ENCODE data around the gene AACS. TPM values are rescaled to one million over a fixed set of nuclear protein-coding genes. Genes with fewer than 3 reads are reported as not detected.
"Not testable (repeated sequence)": the region's sequence is repeated elsewhere in the genome, so short reads cannot be mapped to it uniquely, and the experiment has no call there.

The AACS gene
- total RNA-seq, 1 donor from 2014 or later, result 22.6 TPM

DNA sequence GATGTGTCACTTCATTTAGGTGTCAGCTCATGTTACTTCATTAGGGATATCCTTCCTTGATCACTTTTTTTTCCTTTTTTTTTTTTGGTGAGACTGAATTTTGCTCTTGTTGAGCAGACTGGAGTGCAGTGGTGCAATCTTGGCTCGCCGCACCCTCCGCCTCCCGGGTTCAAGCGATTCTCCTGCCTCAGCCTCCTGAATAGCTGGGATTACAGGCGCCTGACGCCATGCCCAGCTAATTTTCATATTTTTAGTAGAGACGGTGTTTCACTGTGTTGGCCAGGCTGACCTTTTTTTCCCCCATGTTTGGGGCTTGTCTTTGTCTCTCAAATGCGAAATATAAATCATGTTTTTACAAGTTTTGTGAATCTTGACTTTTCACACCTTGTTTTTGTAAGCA lies 9.6 kb upstream of the AACS start:
- Mint-ChIP-seq H3K4me1 (ENCODE audit: low read depth) (peaks cover 6% of the 10 kb centered on the region), H3K9me3 (ENCODE audit: low read depth) (no peaks in the 10 kb centered on the region), H3K36me3 (ENCODE audit: low read depth) (no peaks in the 10 kb centered on the region), H3K27me3 (ENCODE audit: low read depth) (peaks cover 2% of the 10 kb centered on the region), H3K4me3 (ENCODE audit: unreplicated experiment) (no peak overlapping the region), H3K27ac (ENCODE audit: unreplicated experiment) (no peak overlapping the region)
- no peak for TF ChIP-seq CTCF (IDR thresholded peaks at IDR 0.05)
- no peak for DNase-seq (ENCODE audit: low spot score)

DNA sequence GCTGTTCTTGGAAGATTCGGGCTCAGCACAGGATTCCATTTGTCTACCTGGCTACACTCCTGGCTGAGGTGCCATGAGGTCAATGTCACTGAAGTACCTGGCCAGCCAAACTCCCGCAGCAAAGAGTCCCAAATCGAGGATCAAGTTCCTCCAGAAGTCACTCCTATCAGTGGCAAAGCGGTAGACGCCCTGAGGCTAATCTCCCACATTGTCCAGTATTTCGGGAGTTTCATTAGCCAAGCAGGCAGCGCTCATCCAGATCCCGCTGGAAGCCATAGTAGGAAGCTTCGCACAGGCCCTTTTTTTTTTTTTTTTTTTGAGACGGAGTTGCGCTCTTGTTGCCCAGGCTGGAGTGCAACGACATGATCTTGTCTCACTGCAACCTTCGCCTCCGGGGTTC lies 8.9 kb upstream of the AACS start:
- Mint-ChIP-seq H3K36me3 (ENCODE audit: low read depth) (no peaks in the 10 kb centered on the region), H3K27me3 (ENCODE audit: low read depth) (peaks cover 2% of the 10 kb centered on the region), H3K4me1 (ENCODE audit: low read depth) (peaks cover 6% of the 10 kb centered on the region), H3K9me3 (ENCODE audit: low read depth) (no peaks in the 10 kb centered on the region), H3K27ac (ENCODE audit: unreplicated experiment) (no peak overlapping the region), H3K4me3 (ENCODE audit: unreplicated experiment) (no peak overlapping the region)
- TF ChIP-seq CTCF (IDR thresholded peaks at IDR 0.05), result no peak
- no peak for DNase-seq (ENCODE audit: low spot score)

GRCh38 chr12:125057708-125058107 lies 7.5 kb upstream of the AACS start:
- Mint-ChIP-seq H3K4me1 (ENCODE audit: low read depth) (peaks cover 6% of the 10 kb centered on the region), H3K27ac (ENCODE audit: unreplicated experiment) (no peak overlapping the region), H3K9me3 (ENCODE audit: low read depth) (no peaks in the 10 kb centered on the region), H3K27me3 (ENCODE audit: low read depth) (peaks cover 2% of the 10 kb centered on the region), H3K36me3 (ENCODE audit: low read depth) (no peaks in the 10 kb centered on the region), H3K4me3 (ENCODE audit: unreplicated experiment) (no peak overlapping the region)
- no peak for TF ChIP-seq CTCF (IDR thresholded peaks at IDR 0.05)
- DNase-seq (ENCODE audit: low spot score), result no peak

DNA sequence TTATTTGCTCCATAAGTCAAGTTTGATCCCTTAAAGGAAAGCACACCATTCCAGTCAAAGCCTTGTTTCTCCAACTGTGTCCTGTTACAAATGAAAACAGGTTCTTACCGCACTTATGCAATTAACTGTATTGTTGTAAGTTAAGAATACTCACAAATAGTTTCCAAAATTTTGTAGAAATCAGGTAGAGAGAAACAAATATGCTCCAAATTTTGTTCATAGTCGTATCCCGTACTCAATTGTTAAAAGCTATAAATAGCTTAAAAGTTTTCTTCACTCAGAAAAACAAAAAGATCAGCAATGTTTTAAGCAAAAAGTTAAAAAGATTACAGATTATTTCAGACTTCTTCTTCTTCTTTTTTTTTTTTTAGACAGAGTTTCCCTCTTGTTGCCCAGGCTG lies 4.0 kb upstream of the AACS start:
- Mint-ChIP-seq H3K4me1 (ENCODE audit: low read depth) (peaks cover 10% of the 10 kb centered on the region), H3K27me3 (ENCODE audit: low read depth) (peaks cover 2% of the 10 kb centered on the region), H3K9me3 (ENCODE audit: low read depth) (no peaks in the 10 kb centered on the region), H3K27ac (ENCODE audit: unreplicated experiment) (no peak overlapping the region), H3K36me3 (ENCODE audit: low read depth) (no peaks in the 10 kb centered on the region), H3K4me3 (ENCODE audit: unreplicated experiment) (no peak overlapping the region)
- no peak for TF ChIP-seq CTCF (IDR thresholded peaks at IDR 0.05)
- DNase-seq (ENCODE audit: low spot score), result no peak

DNA sequence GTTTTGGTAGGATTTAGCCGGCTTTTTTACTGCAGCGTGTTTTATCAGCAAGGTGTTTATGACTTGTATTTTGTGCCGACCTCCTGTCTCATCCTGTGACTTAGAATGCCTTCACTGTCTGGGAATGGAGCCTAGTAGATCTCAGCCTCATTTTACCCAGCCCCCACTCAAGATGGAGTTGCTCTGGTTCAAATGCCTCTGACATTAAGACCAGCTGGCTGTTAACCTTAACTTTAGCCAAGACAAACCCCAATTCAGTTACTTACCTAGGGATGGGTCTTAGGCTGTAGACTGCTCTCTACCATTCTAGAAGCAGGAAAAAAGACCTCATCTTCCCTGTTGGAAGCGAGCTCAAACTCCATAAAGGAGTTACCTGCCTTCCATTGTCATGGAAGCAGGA lies 1.7 kb upstream of the AACS start:
- H3K4me3 Mint-ChIP-seq (ENCODE audit: unreplicated experiment); H3K9me3 Mint-ChIP-seq (ENCODE audit: low read depth); H3K27ac Mint-ChIP-seq (ENCODE audit: unreplicated experiment): not testable (repeated sequence)

GRCh38 chr12:125064492-125064891 lies 743 bp upstream of the AACS start:
- H3K27ac Mint-ChIP-seq (ENCODE audit: unreplicated experiment), result no peak overlapping the region
- H3K27me3 Mint-ChIP-seq (ENCODE audit: low read depth), result no peaks in the 10 kb centered on the region
- no peak for TF ChIP-seq CTCF (IDR thresholded peaks at IDR 0.05)

More for the DNA sequence above, 1.7 kb upstream of the AACS start:
- not testable (repeated sequence) for DNase-seq (ENCODE audit: low spot score); H3K36me3 Mint-ChIP-seq (ENCODE audit: low read depth); H3K27me3 Mint-ChIP-seq (ENCODE audit: low read depth)
- H3K4me1 Mint-ChIP-seq (ENCODE audit: low read depth), result peaks cover 25% of the 10 kb centered on the region

More at GRCh38 chr12:125064492-125064891, 743 bp upstream of the AACS start:
- H3K9me3 Mint-ChIP-seq (ENCODE audit: low read depth), result no peaks in the 10 kb centered on the region
- H3K36me3 Mint-ChIP-seq (ENCODE audit: low read depth), result no peaks in the 10 kb centered on the region
- H3K4me1 Mint-ChIP-seq (ENCODE audit: low read depth), result peaks cover 30% of the 10 kb centered on the region
- H3K4me3 Mint-ChIP-seq (ENCODE audit: unreplicated experiment), result peak overlapping the region; percentile 73
- DNase-seq (ENCODE audit: low spot score), result no peak

Data from chondrocyte (in vitro differentiated cells).